ENCODE measurements around the gene RRP12. TPM values are rescaled to one million over a fixed set of nuclear protein-coding genes. Genes with fewer than 3 reads are reported as not detected.
A peak's percentile ranks its signal among the peaks of the same experiment; 100 is the strongest.

The RRP12 gene
- total and polyA plus RNA-seq, 12 donors: 13.3 to 56.9 (median 27.6) TPM

DNA sequence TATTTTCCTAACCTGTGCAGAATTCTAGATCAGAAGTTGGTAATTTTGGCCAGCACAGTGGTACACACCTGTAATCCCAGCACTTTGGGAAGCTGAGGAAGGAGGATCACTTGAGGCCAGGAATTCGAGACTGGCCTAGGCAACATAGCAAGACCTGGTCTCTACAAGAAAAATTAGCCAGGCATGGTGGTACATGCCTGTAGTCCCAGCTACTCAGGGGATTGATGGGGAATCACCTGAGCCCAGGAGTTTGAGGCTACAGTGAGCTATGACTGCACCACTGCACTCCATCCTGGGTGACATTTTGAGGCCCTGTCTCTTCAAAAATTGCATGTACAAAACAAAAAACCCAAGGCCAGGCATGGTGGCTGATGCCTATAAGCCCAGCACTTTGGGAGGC lies 33.4 kb upstream of the RRP12 start:
- Histone ChIP-seq H3K36me3 (replicated peaks in 1 of 2) (peaks cover 0 to 82% of the 10 kb centered on the region in 2 donors), H3K9me3 (replicated peaks in 1 of 3) (no peaks in the 10 kb centered on the region), H3K4me3 (no peak overlapping the region), H3K27ac (no peak overlapping the region), H3K4me1 (replicated peaks in 1 of 2) (peaks cover 0 to 6% of the 10 kb centered on the region in 2 donors), H3K27me3 (no peaks in the 10 kb centered on the region)
- no peak for TF ChIP-seq CTCF (IDR thresholded peaks at IDR 0.05)
- no peak for TF ChIP-seq POLR2A (IDR thresholded peaks at IDR 0.05)
- intact Hi-C loops (cut with DNase I): no loop called here
- WGBS, 4 donors: 82 to 96% (median 91%) methylated on average over 1 of the region's 1 CpG
- DNase-seq: no peak

- H3K27ac ChIP-seq: no peak overlapping the region
- no peak for DNase-seq
- no peaks in the 10 kb centered on the region for H3K27me3 ChIP-seq
- H3K4me3 ChIP-seq: no peak overlapping the region
- peaks cover 0 to 11% of the 10 kb centered on the region in 2 donors for H3K4me1 ChIP-seq (replicated peaks in 1 of 2)
- peaks cover 0 to 82% of the 10 kb centered on the region in 2 donors for H3K36me3 ChIP-seq (replicated peaks in 1 of 2)
- no peak for TF ChIP-seq CTCF (IDR thresholded peaks at IDR 0.05)
- no peak for TF ChIP-seq POLR2A (IDR thresholded peaks at IDR 0.05)
- intact Hi-C loops (cut with DNase I): no loop called here
- no peaks in the 10 kb centered on the region for H3K9me3 ChIP-seq (replicated peaks in 1 of 3)
Measured at GRCh38 chr10:97434055-97434454, 32.9 kb upstream of the RRP12 start.

DNA sequence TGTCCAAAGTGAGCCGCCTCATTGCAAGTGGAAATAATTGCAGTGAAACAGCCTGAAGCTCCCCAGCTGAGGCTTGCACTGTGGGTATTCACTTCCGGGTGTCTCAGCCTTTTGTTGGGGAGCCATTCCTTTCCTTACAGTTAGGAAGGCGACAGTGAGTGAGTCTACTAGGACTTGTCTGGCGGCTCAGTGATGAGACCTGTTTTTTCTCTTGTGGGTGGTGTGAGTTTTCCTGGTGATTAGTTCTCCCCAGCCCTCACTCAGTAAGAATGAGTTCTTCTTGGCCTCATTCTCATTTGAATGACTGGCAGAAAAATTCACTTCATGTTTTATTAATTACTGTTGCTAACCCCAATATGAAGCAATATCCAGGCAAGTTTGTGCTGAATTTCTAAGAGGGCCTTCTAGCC lies 27.4 kb upstream of the RRP12 start:
- TF ChIP-seq POLR2A (IDR thresholded peaks at IDR 0.05): no peak
- TF ChIP-seq CTCF (IDR thresholded peaks at IDR 0.05): no peak
- intact Hi-C loops (cut with DNase I): no loop called here
- Histone ChIP-seq H3K36me3 (replicated peaks in 1 of 2) (peaks cover 0 to 33% of the 10 kb centered on the region in 2 donors), H3K4me1 (replicated peaks in 1 of 2) (peaks cover 12 to 43% of the 10 kb centered on the region in 2 donors), H3K9me3 (replicated peaks in 1 of 3) (no peaks in the 10 kb centered on the region), H3K27me3 (no peaks in the 10 kb centered on the region), H3K4me3 (peak overlapping the region in 1 of 4 donors; percentile 87), H3K27ac (peak overlapping the region in 4 of 5 donors; percentile 20 to 95 (median 58))
- DNase-seq: no peak
- 56 to 71% (median 66%) methylated on average over 4 of the region's 4 CpGs for WGBS, 4 donors

- H3K27me3 ChIP-seq: no peaks in the 10 kb centered on the region
- 23 to 32% (median 26%) methylated on average over 8 to 9 of the region's 9 CpGs for WGBS, 4 donors
- peak in 3 of 7 donors; percentile 45 to 72 (median 53) for DNase-seq
- peak overlapping the region in 4 of 5 donors; percentile 88 to 95 (median 90) for H3K27ac ChIP-seq
- peak overlapping the region in 1 of 4 donors; percentile 87 for H3K4me3 ChIP-seq
- H3K36me3 ChIP-seq (replicated peaks in 1 of 2): peaks cover 0 to 29% of the 10 kb centered on the region in 2 donors
- TF ChIP-seq CTCF (IDR thresholded peaks at IDR 0.05) (no peak), POLR2A (IDR thresholded peaks at IDR 0.05) (no peak)
- intact Hi-C loops (cut with DNase I): no loop called here
- no peaks in the 10 kb centered on the region for H3K9me3 ChIP-seq (replicated peaks in 1 of 3)
- peaks cover 12 to 51% of the 10 kb centered on the region in 2 donors for H3K4me1 ChIP-seq (replicated peaks in 1 of 2)
Measured at GRCh38 chr10:97427571-97428179, 26.5 kb upstream of the RRP12 start.
